ENCODE measurements around the gene PPP2R2D.

DNA sequence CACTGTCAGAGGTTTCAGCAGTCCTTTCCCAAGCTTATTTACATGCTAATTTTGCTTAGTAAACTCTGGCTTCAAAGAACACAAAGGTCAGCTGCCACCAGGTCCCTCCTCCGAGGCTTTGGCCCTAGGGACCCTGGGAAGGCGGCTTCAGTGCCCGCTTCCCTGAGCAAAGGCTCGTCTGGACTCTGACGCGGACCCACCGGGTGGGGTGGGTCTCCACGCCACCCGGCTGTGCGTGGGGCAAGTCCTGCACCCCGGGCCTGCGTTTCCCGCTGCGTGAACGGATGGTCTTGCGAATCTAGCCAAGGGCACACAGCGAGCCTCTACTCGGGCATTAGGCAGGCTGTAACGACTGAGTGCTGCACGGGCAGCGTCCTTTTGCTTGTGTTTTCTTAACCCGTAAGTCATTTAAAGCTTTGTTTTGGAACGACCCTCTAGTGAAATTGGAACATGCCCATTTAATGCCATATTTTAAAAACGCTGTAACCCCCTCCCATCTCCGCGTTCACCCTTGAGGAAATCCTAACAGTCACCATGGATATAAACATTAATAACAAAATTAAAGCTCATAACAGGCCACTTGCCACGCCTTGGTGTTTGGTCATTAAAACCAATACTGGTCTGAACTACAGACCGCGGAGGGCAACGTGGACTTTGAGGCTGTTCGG is 80.1 kb downstream of the PPP2R2D start:
- TF ChIP-seq POLR2A (IDR thresholded peaks at IDR 0.05) (no peak), CTCF (IDR thresholded peaks at IDR 0.05) (no peak)
